SK-N-SH (cell line): ENCODE data around the gene CNTNAP2.

Experiments used
- MXI1 ChIP-seq: IDR thresholded peaks from 2 replicates; pipeline ENCODE4 v1.6.1; 2012; ENCODE audit warnings: mild to moderate bottlenecking, low read depth, low read length, improper control_type of control experiment
- NFIC ChIP-seq: IDR thresholded peaks from 2 replicates; pipeline ENCODE4 v1.4.0; 2012; ENCODE audit warnings: borderline replicate concordance
- NRF1 ChIP-seq: IDR thresholded peaks from 2 replicates; pipeline ENCODE4 v1.6.1; 2012; ENCODE audit warnings: low read depth, mild to moderate bottlenecking, low read length
- POLR2AphosphoS5 ChIP-seq: IDR thresholded peaks from 2 replicates; pipeline ENCODE4 v1.6.1; 2012; ENCODE audit warnings: low read depth, low read length
- RCOR1 ChIP-seq: fragments of 150-350 bp; IDR thresholded peaks from 2 replicates; pipeline ENCODE4 v1.6.1; 2017; ENCODE audit warnings: antibody characterized with exemption, low read length
- USF2 ChIP-seq: fragments of 150-350 bp; IDR thresholded peaks from 2 replicates; pipeline ENCODE4 v1.6.1; 2017; ENCODE audit warnings: antibody characterized with exemption, low read length, low read depth, borderline replicate concordance

- TF ChIP-seq NRF1 (no peak), POLR2AphosphoS5 (no peak), USF2 (no peak), MXI1 (no peak), RCOR1 (no peak), NFIC (no peak)
Observed at GRCh38 chr7:147282204-147282603, 1165.6 kb downstream of the CNTNAP2 start.
